Prostate gland (tissue), 2 donors: ENCODE data around the gene ZNF189.

Experiments
- POLR2A ChIP-seq: fragments of 450-650 bp; IDR thresholded peaks from one replicate; pipeline ENCODE4 v1.6.1; 2016; ENCODE audit warnings: antibody characterized with exemption, mild to moderate bottlenecking
- TF ChIP-seq, protein P1 (sequence below), 4 experiments: fragments of 200-600 bp in 2 of 4; fragments of 450-650 bp in 2 of 4; sonication (generic) in 2 of 4; IDR thresholded peaks; 1 replicate in 3 of 4; 2 replicates in 1 of 4; pipeline ENCODE4 v1.5.1; 2016 to 2019; ENCODE audit warnings: antibody characterized with exemption in 4 of 4, mild to moderate bottlenecking in 2 of 4, moderate library complexity in 2 of 4

- TF ChIP-seq, protein P1, sequence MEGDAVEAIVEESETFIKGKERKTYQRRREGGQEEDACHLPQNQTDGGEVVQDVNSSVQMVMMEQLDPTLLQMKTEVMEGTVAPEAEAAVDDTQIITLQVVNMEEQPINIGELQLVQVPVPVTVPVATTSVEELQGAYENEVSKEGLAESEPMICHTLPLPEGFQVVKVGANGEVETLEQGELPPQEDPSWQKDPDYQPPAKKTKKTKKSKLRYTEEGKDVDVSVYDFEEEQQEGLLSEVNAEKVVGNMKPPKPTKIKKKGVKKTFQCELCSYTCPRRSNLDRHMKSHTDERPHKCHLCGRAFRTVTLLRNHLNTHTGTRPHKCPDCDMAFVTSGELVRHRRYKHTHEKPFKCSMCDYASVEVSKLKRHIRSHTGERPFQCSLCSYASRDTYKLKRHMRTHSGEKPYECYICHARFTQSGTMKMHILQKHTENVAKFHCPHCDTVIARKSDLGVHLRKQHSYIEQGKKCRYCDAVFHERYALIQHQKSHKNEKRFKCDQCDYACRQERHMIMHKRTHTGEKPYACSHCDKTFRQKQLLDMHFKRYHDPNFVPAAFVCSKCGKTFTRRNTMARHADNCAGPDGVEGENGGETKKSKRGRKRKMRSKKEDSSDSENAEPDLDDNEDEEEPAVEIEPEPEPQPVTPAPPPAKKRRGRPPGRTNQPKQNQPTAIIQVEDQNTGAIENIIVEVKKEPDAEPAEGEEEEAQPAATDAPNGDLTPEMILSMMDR (IDR thresholded peaks at IDR 0.05) = no peak
- TF ChIP-seq POLR2A = no peak
Measured at GRCh38 chr9:101369286-101369685, 29.4 kb upstream of the ZNF189 start.
